Esophagus squamous epithelium (tissue), 5 donors: Measurements from ENCODE around the gene ZNF784. TPM values are rescaled to one million over a fixed set of nuclear protein-coding genes. Genes with fewer than 3 reads are reported as not detected.
A peak's percentile ranks its signal among the peaks of the same experiment; 100 is the strongest.

ENCODE experiments used
- DNase-seq: peaks from one replicate; lab custom pipeline; 2025; lab: John Stamatoyannopoulos, UW
- H3K27ac ChIP-seq, 4 donors: fragments of 200-600 bp; sonication (generic); one replicate each; pipeline ENCODE4 v1.5.1; 2016 to 2019; ENCODE audit warnings: mild to moderate bottlenecking in 1 of 4
- H3K27me3 ChIP-seq, 4 donors: fragments of 200-600 bp; sonication (generic); 1 replicate in 3 of 4; 2 replicates in 1 of 4; pipeline versions ENCODE4 v1.5.1 to v1.6.0; 2017 to 2021; ENCODE audit warnings: antibody characterized with exemption in 1 of 4
- H3K36me3 ChIP-seq, 3 donors: fragments of 200-600 bp; sonication (generic); one replicate each; pipeline ENCODE4 v1.5.1; 2016 to 2019
- H3K4me1 ChIP-seq, 3 donors: fragments of 200-600 bp; sonication (generic); one replicate each; pipeline ENCODE4 v1.5.1; 2017 to 2019
- H3K4me3 ChIP-seq, 4 donors: fragments of 200-600 bp; sonication (generic); 1 replicate in 3 of 4; 2 replicates in 1 of 4; pipeline ENCODE4 v1.5.1; 2016 to 2019; ENCODE audit warnings: mild to moderate bottlenecking in 2 of 4, moderate library complexity in 1 of 4
- H3K9me3 ChIP-seq, 3 donors: fragments of 200-600 bp; sonication (generic); one replicate each; pipeline ENCODE4 v1.5.1; 2016 to 2019
- CTCF ChIP-seq, 6 experiments: fragments of 450-650 bp in 4 of 6; fragments of 200-600 bp in 2 of 6; sonication (generic) in 2 of 6; IDR thresholded peaks; one replicate each; pipeline ENCODE4 v1.5.1; 2016 to 2019; ENCODE audit warnings: antibody characterized with exemption in 6 of 6, mild to moderate bottlenecking in 4 of 6, moderate library complexity in 4 of 6
- POLR2A ChIP-seq, 4 donors: fragments of 450-650 bp; IDR thresholded peaks; one replicate each; pipeline ENCODE4 v1.6.1; 2017; ENCODE audit warnings: antibody characterized with exemption in 4 of 4, mild to moderate bottlenecking in 4 of 4, moderate library complexity in 3 of 4
- WGBS, 2 donors: methylation state at CpG; one replicate each; pipeline ENCODE4 v1.1.5; 2018; 5-methylcytosine and 5-hydroxymethylcytosine counted together
- intact Hi-C: fragments of 100-400 bp; cut with DNase I; formaldehyde crosslinking; loops from one replicate; pipeline ENCODE4 v1.15.0; 2022
- total RNA-seq, 4 donors: library from RNA; depleted of rRNA; stranded (reverse); fragments of >200 nt; gene quantifications; one replicate each; pipeline ENCODE4 v1.1.0, GENCODE V29; 2016
- donor health status: DM: yes; HTN: yes; CAD: no.

Gene ZNF784
- total RNA-seq, 4 donors from 2014 or later, result 2.9 to 6.9 (median 4.4) TPM

DNA sequence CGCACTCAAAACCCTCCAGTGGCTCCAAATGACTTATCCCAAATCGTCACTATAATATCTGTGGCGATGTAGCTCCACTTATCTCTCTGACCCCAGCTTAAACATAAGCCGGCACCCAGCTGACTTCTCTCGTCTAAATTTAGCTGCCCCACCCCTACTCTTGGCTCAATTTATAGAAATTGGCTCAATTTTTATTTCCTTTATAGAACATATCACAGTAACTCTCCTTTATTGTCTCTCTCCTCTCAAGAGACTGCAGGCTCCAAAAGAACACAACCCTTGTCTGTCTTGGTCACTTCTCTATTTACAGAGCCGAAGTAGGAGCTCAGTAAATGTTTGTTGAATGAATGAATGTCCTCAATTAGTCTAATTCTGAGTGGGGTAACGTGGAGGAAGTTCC lies 805 bp downstream of the ZNF784 start:
- H3K4me1 ChIP-seq, result peaks cover 2 to 28% (median 6%) of the 10 kb centered on the region in 3 donors
- TF ChIP-seq CTCF (IDR thresholded peaks at IDR 0.05), result no peak
- no peak for TF ChIP-seq POLR2A (IDR thresholded peaks at IDR 0.05)
- no peaks in the 10 kb centered on the region for H3K27me3 ChIP-seq
- H3K9me3 ChIP-seq, result no peaks in the 10 kb centered on the region
- no peak for DNase-seq
- intact Hi-C loops, result no loop called here
- peak overlapping the region in 2 of 4 donors; percentile 70 to 84 for H3K4me3 ChIP-seq
- WGBS, 2 donors, result 53 to 59% methylated on average over 7 of the region's 7 CpGs
- H3K36me3 ChIP-seq, result peaks cover 0 to 25% (median 3%) of the 10 kb centered on the region in 3 donors
- H3K27ac ChIP-seq, result peak overlapping the region; percentile 95 to 99 (median 97)

DNA sequence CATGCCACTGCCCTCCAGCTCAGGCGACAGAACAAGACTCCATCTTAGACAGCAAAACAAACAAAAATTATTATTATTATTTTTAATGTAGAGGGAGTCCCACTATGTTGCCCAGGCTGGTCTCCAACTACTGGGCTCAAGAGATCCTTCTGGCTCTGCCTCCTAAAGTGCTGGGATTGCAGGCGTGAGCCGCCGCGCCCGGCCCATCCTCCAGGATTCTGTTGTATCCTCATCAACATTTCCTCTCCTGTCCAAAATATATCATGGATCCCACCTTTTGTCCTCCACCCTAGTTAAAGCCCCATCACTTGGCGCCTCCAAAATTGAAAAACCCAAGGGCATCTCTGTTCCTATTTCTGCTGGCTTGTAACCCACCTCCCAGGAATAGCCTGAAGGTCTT lies 1.2 kb downstream of the ZNF784 start:
- 94 to 99% methylated on average over 7 of the region's 7 CpGs for WGBS, 2 donors
- H3K4me1 ChIP-seq, result peaks cover 2 to 29% (median 6%) of the 10 kb centered on the region in 3 donors
- intact Hi-C loops, result no loop called here
- TF ChIP-seq POLR2A (IDR thresholded peaks at IDR 0.05) (no peak), CTCF (IDR thresholded peaks at IDR 0.05) (no peak)
- no peaks in the 10 kb centered on the region for H3K9me3 ChIP-seq
- H3K36me3 ChIP-seq, result peaks cover 0 to 25% (median 3%) of the 10 kb centered on the region in 3 donors
- no peak overlapping the region for H3K4me3 ChIP-seq
- DNase-seq, result no peak
- H3K27ac ChIP-seq, result peak overlapping the region in 2 of 4 donors; percentile 96 to 98
- H3K27me3 ChIP-seq, result no peaks in the 10 kb centered on the region

- Histone ChIP-seq H3K9me3 (no peaks in the 10 kb centered on the region), H3K4me1 (peaks cover 2 to 29% (median 6%) of the 10 kb centered on the region in 3 donors), H3K27ac (no peak overlapping the region), H3K36me3 (peaks cover 0 to 29% (median 3%) of the 10 kb centered on the region in 3 donors), H3K4me3 (no peak overlapping the region), H3K27me3 (no peaks in the 10 kb centered on the region)
- TF ChIP-seq POLR2A (IDR thresholded peaks at IDR 0.05) (no peak), CTCF (IDR thresholded peaks at IDR 0.05) (no peak)
- 83 to 89% methylated on average over 8 to 11 of the region's 40 CpGs for WGBS, 2 donors
- DNase-seq, result no peak
- intact Hi-C loops, result no loop called here
Observed at GRCh38 chr19:55622242-55622969, 2.0 kb downstream of the ZNF784 start.

GRCh38 chr19:55621673-55622231 lies 2.6 kb downstream of the ZNF784 start:
- TF ChIP-seq CTCF (IDR thresholded peaks at IDR 0.05) (no peak), POLR2A (IDR thresholded peaks at IDR 0.05) (no peak)
- peaks cover 4 to 36% (median 5%) of the 10 kb centered on the region in 3 donors for H3K36me3 ChIP-seq
- H3K27ac ChIP-seq, result no peak overlapping the region
- no peaks in the 10 kb centered on the region for H3K27me3 ChIP-seq
- no peaks in the 10 kb centered on the region for H3K9me3 ChIP-seq
- DNase-seq, result no peak
- WGBS, 2 donors, result 93 to 96% methylated on average over 13 to 26 of the region's 55 CpGs
- H3K4me1 ChIP-seq, result peaks cover 2 to 34% (median 6%) of the 10 kb centered on the region in 3 donors
- intact Hi-C loops, result no loop called here
- no peak overlapping the region for H3K4me3 ChIP-seq

DNA sequence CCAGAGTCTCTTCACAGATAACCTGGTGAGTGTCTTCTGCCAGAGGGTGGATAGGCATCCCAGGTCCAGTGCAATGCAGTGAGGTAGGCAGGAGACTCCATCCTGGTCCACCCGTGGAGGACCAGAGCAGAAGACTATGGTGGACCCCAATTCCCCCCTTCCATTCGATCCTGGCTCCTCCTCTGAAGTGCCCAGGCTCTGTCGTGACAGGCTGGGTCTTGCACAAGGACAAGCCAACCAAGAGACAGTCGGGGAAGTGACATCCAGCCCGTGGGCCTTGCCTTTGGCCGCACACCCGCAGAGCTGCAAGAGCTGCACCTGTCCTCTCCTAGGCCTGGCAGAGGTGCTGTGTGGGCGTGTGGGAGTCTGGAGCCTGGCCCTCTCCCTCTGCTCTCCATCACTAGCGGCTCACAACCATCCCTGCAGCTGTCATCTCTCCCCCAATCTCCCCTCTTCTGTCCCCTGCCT lies 3.1 kb downstream of the ZNF784 start:
- H3K9me3 ChIP-seq, result no peaks in the 10 kb centered on the region
- no peak overlapping the region for H3K27ac ChIP-seq
- TF ChIP-seq POLR2A (IDR thresholded peaks at IDR 0.05), result no peak
- no peak for TF ChIP-seq CTCF (IDR thresholded peaks at IDR 0.05)
- H3K27me3 ChIP-seq, result no peaks in the 10 kb centered on the region
- H3K36me3 ChIP-seq, result peaks cover 9 to 41% (median 10%) of the 10 kb centered on the region in 3 donors
- WGBS, 2 donors, result 63 to 82% methylated on average over 3 to 4 of the region's 9 CpGs
- H3K4me1 ChIP-seq, result peaks cover 2 to 38% (median 7%) of the 10 kb centered on the region in 3 donors
- intact Hi-C loops, result no loop called here
- no peak overlapping the region for H3K4me3 ChIP-seq
- DNase-seq, result no peak
